HL-60 (cell line): ENCODE results near the gene C8G.

Experiments used
- DNase-seq, 2 experiments: peaks; one replicate each; pipeline ENCODE4 v3.0.0-alpha.2; 2010 to 2020; ENCODE audit warnings: low read depth in 1 of 2, low spot score in 1 of 2
- H3K27ac ChIP-seq: fragments of 250-450 bp; sonication (Bioruptor Pico); replicated peaks from 2 replicates; pipeline ENCODE4 v1.5.1; 2020; ENCODE audit warnings: mild to moderate bottlenecking, moderate library complexity
- H3K27me3 ChIP-seq: fragments of 250-450 bp; sonication (Bioruptor Pico); 2 replicates; pipeline ENCODE4 v1.5.1; 2021; ENCODE audit warnings: mild to moderate bottlenecking, moderate library complexity; ENCODE audit not compliant: insufficient read depth, poor library complexity, severe bottlenecking
- H3K4me3 ChIP-seq: replicated peaks from 2 replicates; pipeline ENCODE4 v1.5.1; 2011; ENCODE audit warnings: mild to moderate bottlenecking, control low read depth, low read length; ENCODE audit not compliant: insufficient read depth
- CTCF ChIP-seq: IDR thresholded peaks from one replicate; pipeline ENCODE4 v1.5.1; 2011; ENCODE audit warnings: low read length, control low read depth, inconsistent platforms; ENCODE audit not compliant: insufficient read depth
- GABPA ChIP-seq: IDR thresholded peaks from 2 replicates; pipeline ENCODE4 v1.6.1; 2012; ENCODE audit warnings: low read depth
- POLR2AphosphoS5 ChIP-seq: IDR thresholded peaks from 2 replicates; pipeline ENCODE4 v1.6.1; 2012; ENCODE audit warnings: low read depth
- REST ChIP-seq: IDR thresholded peaks from 2 replicates; pipeline ENCODE4 v1.6.1; 2012; ENCODE audit warnings: low read depth; ENCODE audit not compliant: insufficient replicate concordance
- SPI1 ChIP-seq: IDR thresholded peaks from 2 replicates; pipeline ENCODE4 v1.6.1; 2012; ENCODE audit warnings: low read depth, mild to moderate bottlenecking, borderline replicate concordance

Gene C8G

GRCh38 chr9:136954270-136955083 lies 9.4 kb downstream of the C8G start:
- no peak for DNase-seq
- Histone ChIP-seq H3K27ac (no peak overlapping the region), H3K27me3 (no peaks in the 10 kb centered on the region), H3K4me3 (no peak overlapping the region)
- TF ChIP-seq GABPA (no peak), POLR2AphosphoS5 (no peak), SPI1 (no peak), REST (no peak), CTCF (no peak)

GRCh38 chr9:136955202-136955942 lies 10.3 kb downstream of the C8G start:
- TF ChIP-seq CTCF (no peak), GABPA (no peak), POLR2AphosphoS5 (no peak), SPI1 (no peak), REST (no peak)
- no peak for DNase-seq
- H3K27ac ChIP-seq: no peak overlapping the region
- H3K4me3 ChIP-seq: no peak overlapping the region
- H3K27me3 ChIP-seq: no peaks in the 10 kb centered on the region

- no peaks in the 10 kb centered on the region for H3K27me3 ChIP-seq
- TF ChIP-seq POLR2AphosphoS5 (no peak), SPI1 (no peak), REST (no peak)
- no peak overlapping the region for H3K27ac ChIP-seq
- DNase-seq: no peak
- no peak overlapping the region for H3K4me3 ChIP-seq
Observed at GRCh38 chr9:136955943-136956335, 10.9 kb downstream of the C8G start.
